Measurements from ENCODE around the gene ELOVL6. TPM values are rescaled to one million over a fixed set of nuclear protein-coding genes. Genes with fewer than 3 reads are reported as not detected.

Gene ELOVL6
- total and polyA plus RNA-seq, 9 of the 15 experiments (the other 6 are each of a cell fraction or from before 2014, with no cell fraction given) = 18.3 to 82.6 (median 46.0) TPM

DNA sequence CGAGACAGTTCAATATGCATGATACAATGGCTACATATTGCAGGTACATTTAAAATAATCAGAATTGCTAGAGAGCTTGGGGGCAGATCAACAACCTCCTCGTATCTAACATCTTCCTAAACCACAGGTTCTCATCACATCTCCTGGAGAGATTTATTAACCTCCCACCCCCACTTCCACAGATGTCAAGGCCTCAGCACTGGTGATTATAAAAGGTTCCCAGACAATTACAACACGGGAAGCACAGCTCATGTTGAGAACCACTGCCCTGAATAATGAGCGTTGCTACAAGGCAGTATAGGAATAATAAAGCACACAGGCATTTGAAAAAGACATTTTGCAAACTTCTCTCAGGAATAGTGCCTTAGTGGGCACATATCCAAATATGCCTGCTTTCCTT lies 42.8 kb downstream of the ELOVL6 start:
- intact Hi-C loops (cut with micrococcal nuclease) (no loop called here), in situ Hi-C loops (cut with MboI) (no loop called here)
- Histone ChIP-seq H3K79me2 (ENCODE audit: control insufficient read depth, insufficient read depth, low read length) (peaks cover 34% of the 10 kb centered on the region), H3K4me1 (replicated peaks in 1 of 2; ENCODE audit: control insufficient read depth in 2 of 2, insufficient read depth in 2 of 2, low read length in 2 of 2) (peaks cover 0 to 5% of the 10 kb centered on the region in 2 experiments; a peak in 1 of 5 replicates), H3K36me3 (ENCODE audit: control insufficient read depth, insufficient read depth, low read length) (peaks cover 44% of the 10 kb centered on the region), H3K4me3 (no peak overlapping the region), H4K20me1 (replicated peaks; ENCODE audit: control insufficient read depth, insufficient read depth, low read length) (0 out of 2 replicates have a peak, but pooled peaks cover 3% of the 10 kb centered on the region), H3K9me1 (ENCODE audit: control insufficient read depth, insufficient read depth, low read length) (no peaks in the 10 kb centered on the region), H3K4me2 (ENCODE audit: insufficient read depth, low read length) (no peak overlapping the region), H3K9ac (ENCODE audit: insufficient read depth in 1 of 2, low read depth in 2 of 2, low read length in 2 of 2) (no peak overlapping the region), H2AFZ (ENCODE audit: low read depth, low read length) (no peak overlapping the region), H3K27ac (ENCODE audit: extremely low read depth, low read depth, low read length) (no peak overlapping the region), H3K9me3 (replicated peaks; ENCODE audit: control insufficient read depth, insufficient read depth, low read depth, low read length) (no peaks in the 10 kb centered on the region), H3K27me3 (ENCODE audit: control insufficient read depth in 2 of 2, insufficient read depth in 2 of 2, low read length in 2 of 2) (no peaks in the 10 kb centered on the region)
- BruUV-seq (replicated peaks) = no TSS peak
- 36% methylated on average over 4 of the region's 4 CpGs for WGBS (ENCODE audit: insufficient coverage, low coverage, missing lambda C conversion rate)
- ChIA-PET CTCF (ENCODE audit: low intra/inter-chr PET ratio) (no interaction called here), POLR2A (interaction anchor here (0.7 to 0.9 kb wide), 3 partner anchors 9 to 18 kb away, joined by 3 read pairs; no protein-coding TSS in a partner anchor)
- DNase-seq (ENCODE audit: extremely low read depth in 1 of 4, low spot score in 3 of 4) (no peak), FAIRE-seq (no peak), ATAC-seq (peak; percentile 31; the same call in 2 of the 3 replicates)
- no peak for TF ChIP-seq ARID2 (IDR thresholded peaks at IDR 0.05)
- no peak for TF ChIP-seq ATF7 (IDR thresholded peaks at IDR 0.05)
- no peak for TF ChIP-seq CBFB (CRISPR knock-in tag; IDR thresholded peaks at IDR 0.05)
- TF ChIP-seq PHF20 (IDR thresholded peaks at IDR 0.05; ENCODE audit: partially characterized antibody) = no peak
- TF ChIP-seq, protein P1, sequence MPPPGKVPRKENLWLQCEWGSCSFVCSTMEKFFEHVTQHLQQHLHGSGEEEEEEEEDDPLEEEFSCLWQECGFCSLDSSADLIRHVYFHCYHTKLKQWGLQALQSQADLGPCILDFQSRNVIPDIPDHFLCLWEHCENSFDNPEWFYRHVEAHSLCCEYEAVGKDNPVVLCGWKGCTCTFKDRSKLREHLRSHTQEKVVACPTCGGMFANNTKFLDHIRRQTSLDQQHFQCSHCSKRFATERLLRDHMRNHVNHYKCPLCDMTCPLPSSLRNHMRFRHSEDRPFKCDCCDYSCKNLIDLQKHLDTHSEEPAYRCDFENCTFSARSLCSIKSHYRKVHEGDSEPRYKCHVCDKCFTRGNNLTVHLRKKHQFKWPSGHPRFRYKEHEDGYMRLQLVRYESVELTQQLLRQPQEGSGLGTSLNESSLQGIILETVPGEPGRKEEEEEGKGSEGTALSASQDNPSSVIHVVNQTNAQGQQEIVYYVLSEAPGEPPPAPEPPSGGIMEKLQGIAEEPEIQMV (tag; conservative IDR thresholded peaks at IDR 0.05; ENCODE audit: low read depth) = no peak
- no peak for TF ChIP-seq ZNF696 (CRISPR knock-in tag; conservative IDR thresholded peaks at IDR 0.05)
- 0 out of 2 replicates have a peak, but pooled peaks have one; percentile 36 for TF ChIP-seq ZNF644 (tag; IDR thresholded peaks at IDR 0.05; ENCODE audit: low read depth)
- peak; percentile 26; the same call in 1 of the 2 replicates for TF ChIP-seq RNF2 (IDR thresholded peaks at IDR 0.05)
- TF ChIP-seq CBFA2T3 (IDR thresholded peaks at IDR 0.05) = peak; percentile 18; the same call in 1 of the 2 replicates
- no peak for TF ChIP-seq NFYB (IDR thresholded peaks at IDR 0.05; ENCODE audit: extremely low read depth, insufficient read length)
- TF ChIP-seq C11orf30 (IDR thresholded peaks at IDR 0.05; ENCODE audit: low read depth) = no peak
- TF ChIP-seq, protein P2, sequence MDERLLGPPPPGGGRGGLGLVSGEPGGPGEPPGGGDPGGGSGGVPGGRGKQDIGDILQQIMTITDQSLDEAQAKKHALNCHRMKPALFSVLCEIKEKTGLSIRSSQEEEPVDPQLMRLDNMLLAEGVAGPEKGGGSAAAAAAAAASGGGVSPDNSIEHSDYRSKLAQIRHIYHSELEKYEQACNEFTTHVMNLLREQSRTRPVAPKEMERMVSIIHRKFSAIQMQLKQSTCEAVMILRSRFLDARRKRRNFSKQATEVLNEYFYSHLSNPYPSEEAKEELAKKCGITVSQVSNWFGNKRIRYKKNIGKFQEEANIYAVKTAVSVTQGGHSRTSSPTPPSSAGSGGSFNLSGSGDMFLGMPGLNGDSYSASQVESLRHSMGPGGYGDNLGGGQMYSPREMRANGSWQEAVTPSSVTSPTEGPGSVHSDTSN (CRISPR knock-in tag; IDR thresholded peaks at IDR 0.05; ENCODE audit: low read depth) = no peak
- TF ChIP-seq, protein P2 (tag; conservative IDR thresholded peaks at IDR 0.05; ENCODE audit: low read depth) = peak; percentile 90
- TF ChIP-seq, protein P3, sequence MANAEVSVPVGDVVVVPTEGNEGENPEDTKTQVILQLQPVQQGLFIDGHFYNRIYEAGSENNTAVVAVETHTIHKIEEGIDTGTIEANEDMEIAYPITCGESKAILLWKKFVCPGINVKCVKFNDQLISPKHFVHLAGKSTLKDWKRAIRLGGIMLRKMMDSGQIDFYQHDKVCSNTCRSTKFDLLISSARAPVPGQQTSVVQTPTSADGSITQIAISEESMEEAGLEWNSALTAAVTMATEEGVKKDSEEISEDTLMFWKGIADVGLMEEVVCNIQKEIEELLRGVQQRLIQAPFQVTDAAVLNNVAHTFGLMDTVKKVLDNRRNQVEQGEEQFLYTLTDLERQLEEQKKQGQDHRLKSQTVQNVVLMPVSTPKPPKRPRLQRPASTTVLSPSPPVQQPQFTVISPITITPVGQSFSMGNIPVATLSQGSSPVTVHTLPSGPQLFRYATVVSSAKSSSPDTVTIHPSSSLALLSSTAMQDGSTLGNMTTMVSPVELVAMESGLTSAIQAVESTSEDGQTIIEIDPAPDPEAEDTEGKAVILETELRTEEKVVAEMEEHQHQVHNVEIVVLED (CRISPR knock-in tag; IDR thresholded peaks at IDR 0.05) = no peak
- TF ChIP-seq GATAD2B (IDR thresholded peaks at IDR 0.05; ENCODE audit: borderline replicate concordance) = no peak
- peak; percentile 80 for TF ChIP-seq MEIS2 (IDR thresholded peaks at IDR 0.05; ENCODE audit: partially characterized antibody)
